SK-N-SH treated with all-trans-retinoic acid at 6 μM for 48 hours (cell line): ENCODE results near the gene BCAR3.

Experiments
- ATAC-seq: fragments of 200-7000 bp; cut with Tn5 transposase; 3 replicates; pipeline ENCODE4 v1.9.1; 2020; ENCODE audit warnings: mild to moderate bottlenecking, moderate library complexity
- ARNTL ChIP-seq: fragments of 450-650 bp; formaldehyde crosslinking; IDR thresholded peaks from 2 replicates; pipeline ENCODE4 v1.5.0; 2020; ENCODE audit warnings: low read depth, mild to moderate bottlenecking, moderate library complexity, borderline replicate concordance
- BACH2 ChIP-seq: fragments of 250-450 bp; sonication (Bioruptor Pico); IDR thresholded peaks from 2 replicates; pipeline ENCODE4 v1.9.0; 2021; ENCODE audit warnings: mild to moderate bottlenecking, borderline replicate concordance
- CSDC2 ChIP-seq: fragments of 250-450 bp; sonication (Bioruptor Pico); IDR thresholded peaks from 2 replicates; pipeline ENCODE4 v1.5.0; 2020; ENCODE audit warnings: mild to moderate bottlenecking, moderate library complexity
- GLIS3 ChIP-seq: fragments of 250-450 bp; sonication (Bioruptor Pico); IDR thresholded peaks from 2 replicates; pipeline ENCODE4 v1.5.0; 2020; ENCODE audit warnings: mild to moderate bottlenecking, moderate library complexity
- OSR1 ChIP-seq: fragments of 250-450 bp; sonication (Bioruptor Pico); IDR thresholded peaks from 2 replicates; pipeline ENCODE4 v1.8.0; 2022; ENCODE audit warnings: moderate library complexity, mild to moderate bottlenecking, inconsistent platforms
- PPARA ChIP-seq: fragments of 250-450 bp; sonication (Bioruptor Pico); IDR thresholded peaks from 2 replicates; pipeline ENCODE4 v1.5.0; 2020; ENCODE audit warnings: mild to moderate bottlenecking, borderline replicate concordance
- RARB ChIP-seq: fragments of 250-450 bp; sonication (Bioruptor Pico); IDR thresholded peaks from 2 replicates; pipeline ENCODE4 v1.8.0; 2021; ENCODE audit warnings: mild to moderate bottlenecking, moderate library complexity
- SNAI2 ChIP-seq: fragments of 250-450 bp; sonication (Bioruptor Pico); IDR thresholded peaks from 2 replicates; pipeline ENCODE4 v1.5.0; 2020; ENCODE audit warnings: mild to moderate bottlenecking, moderate library complexity
- TCF4 ChIP-seq: fragments of 250-450 bp; sonication (Bioruptor Pico); IDR thresholded peaks from 2 replicates; pipeline ENCODE4 v1.8.0; 2021; ENCODE audit warnings: mild to moderate bottlenecking, moderate library complexity, borderline replicate concordance
- TOX ChIP-seq: fragments of 250-450 bp; sonication (Bioruptor Pico); IDR thresholded peaks from 2 replicates; pipeline ENCODE4 v1.8.0; 2021; ENCODE audit warnings: mild to moderate bottlenecking, moderate library complexity, borderline replicate concordance
- ZFP3 ChIP-seq: fragments of 250-450 bp; sonication (Bioruptor Pico); IDR thresholded peaks from 2 replicates; pipeline ENCODE4 v1.5.0; 2020; ENCODE audit warnings: mild to moderate bottlenecking, moderate library complexity
- ZFP30 ChIP-seq: fragments of 450-650 bp; formaldehyde crosslinking; IDR thresholded peaks from 2 replicates; pipeline ENCODE4 v1.5.0; 2022; ENCODE audit warnings: mild to moderate bottlenecking, moderate library complexity
- ZNF565 ChIP-seq: fragments of 450-650 bp; formaldehyde crosslinking; conservative IDR thresholded peaks from 2 replicates; pipeline ENCODE4 v1.5.0; 2020; ENCODE audit warnings: low read depth, mild to moderate bottlenecking, moderate library complexity
- ZNF70 ChIP-seq: fragments of 450-650 bp; formaldehyde crosslinking; IDR thresholded peaks from 2 replicates; pipeline ENCODE4 v1.5.0; 2020; ENCODE audit warnings: mild to moderate bottlenecking, moderate library complexity
- ZNF8 ChIP-seq: fragments of 450-650 bp; formaldehyde crosslinking; IDR thresholded peaks from 2 replicates; pipeline ENCODE4 v1.5.0; 2020; ENCODE audit warnings: mild to moderate bottlenecking, moderate library complexity
- TF ChIP-seq, protein P1 (sequence below): fragments of 250-450 bp; sonication (Bioruptor Pico); IDR thresholded peaks from 2 replicates; pipeline ENCODE4 v1.5.1; 2020; ENCODE audit warnings: low read depth, mild to moderate bottlenecking, moderate library complexity
- TF ChIP-seq, protein P2 (sequence below): fragments of 250-450 bp; sonication (Bioruptor Pico); IDR thresholded peaks from 2 replicates; pipeline ENCODE4 v1.8.0; 2020; ENCODE audit warnings: mild to moderate bottlenecking, moderate library complexity, borderline replicate concordance
- TF ChIP-seq, protein P3 (sequence below): fragments of 250-450 bp; sonication (Bioruptor Pico); IDR thresholded peaks from 2 replicates; pipeline ENCODE4 v1.8.0; 2021; ENCODE audit warnings: low read depth, mild to moderate bottlenecking, moderate library complexity, borderline replicate concordance
- TF ChIP-seq, protein P4 (sequence below): fragments of 250-450 bp; sonication (Bioruptor Pico); IDR thresholded peaks from 2 replicates; pipeline ENCODE4 v1.5.0; 2020; ENCODE audit warnings: mild to moderate bottlenecking, moderate library complexity
- TF ChIP-seq, protein P5 (sequence below): fragments of 250-450 bp; sonication (Bioruptor Pico); IDR thresholded peaks from 2 replicates; pipeline ENCODE4 v1.5.1; 2021; ENCODE audit warnings: mild to moderate bottlenecking, moderate library complexity

Gene BCAR3

DNA sequence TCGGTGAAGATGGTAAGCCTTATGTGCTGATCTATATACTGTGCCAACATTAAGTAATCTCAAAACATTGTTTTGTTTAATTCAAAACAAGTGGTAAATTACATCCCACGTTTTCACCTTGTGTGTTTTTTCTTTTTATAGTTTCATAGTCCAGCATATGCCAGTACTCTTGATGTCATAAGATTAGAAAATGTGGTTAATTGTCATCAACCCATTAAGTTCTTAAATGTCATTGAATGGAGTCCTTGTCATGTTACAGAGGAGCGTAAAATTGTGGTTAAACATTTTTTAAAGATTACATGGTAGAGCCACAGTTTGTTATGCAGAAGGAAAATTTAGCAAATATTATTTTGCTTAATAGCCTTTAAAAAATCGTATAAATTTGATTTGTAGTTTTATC lies 140.6 kb downstream of the BCAR3 start:
- no peak for ATAC-seq
- TF ChIP-seq TOX (CRISPR knock-in tag), result no peak

DNA sequence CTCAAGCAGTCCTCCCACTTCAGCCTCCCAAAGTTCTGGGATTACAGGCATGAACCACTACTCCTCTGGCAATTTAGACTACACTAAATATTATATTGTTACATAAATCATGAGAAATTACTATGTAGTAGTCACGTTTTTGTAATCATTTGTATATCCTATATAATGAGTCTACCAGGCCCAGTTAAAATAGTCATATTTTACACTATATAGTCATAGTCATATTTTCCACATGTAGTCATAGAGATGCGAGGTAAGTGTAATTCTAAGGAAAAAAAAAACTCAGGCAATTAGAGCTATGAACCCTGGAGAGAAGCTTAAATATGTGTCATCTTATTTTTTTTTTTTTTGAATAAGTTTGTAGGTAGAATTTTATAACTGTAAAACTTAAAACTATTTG lies 143.7 kb downstream of the BCAR3 start:
- TF ChIP-seq ZFP3 (no peak), TCF4 (CRISPR knock-in tag) (no peak), SNAI2 (CRISPR knock-in tag) (no peak), RARB (CRISPR knock-in tag) (no peak), ZNF8 (CRISPR knock-in tag) (no peak), ARNTL (no peak), ZFP30 (CRISPR knock-in tag) (no peak), TOX (CRISPR knock-in tag) (no peak), BACH2 (CRISPR knock-in tag) (no peak), GLIS3 (no peak), ZNF70 (CRISPR knock-in tag) (no peak), CSDC2 (CRISPR knock-in tag) (no peak), PPARA (no peak), OSR1 (CRISPR knock-in tag) (no peak), ZNF565 (CRISPR knock-in tag) (no peak)
- TF ChIP-seq, protein P1, sequence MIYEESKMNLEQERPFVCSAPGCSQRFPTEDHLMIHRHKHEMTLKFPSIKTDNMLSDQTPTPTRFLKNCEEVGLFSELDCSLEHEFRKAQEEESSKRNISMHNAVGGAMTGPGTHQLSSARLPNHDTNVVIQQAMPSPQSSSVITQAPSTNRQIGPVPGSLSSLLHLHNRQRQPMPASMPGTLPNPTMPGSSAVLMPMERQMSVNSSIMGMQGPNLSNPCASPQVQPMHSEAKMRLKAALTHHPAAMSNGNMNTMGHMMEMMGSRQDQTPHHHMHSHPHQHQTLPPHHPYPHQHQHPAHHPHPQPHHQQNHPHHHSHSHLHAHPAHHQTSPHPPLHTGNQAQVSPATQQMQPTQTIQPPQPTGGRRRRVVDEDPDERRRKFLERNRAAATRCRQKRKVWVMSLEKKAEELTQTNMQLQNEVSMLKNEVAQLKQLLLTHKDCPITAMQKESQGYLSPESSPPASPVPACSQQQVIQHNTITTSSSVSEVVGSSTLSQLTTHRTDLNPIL, result no peak
- TF ChIP-seq, protein P2, sequence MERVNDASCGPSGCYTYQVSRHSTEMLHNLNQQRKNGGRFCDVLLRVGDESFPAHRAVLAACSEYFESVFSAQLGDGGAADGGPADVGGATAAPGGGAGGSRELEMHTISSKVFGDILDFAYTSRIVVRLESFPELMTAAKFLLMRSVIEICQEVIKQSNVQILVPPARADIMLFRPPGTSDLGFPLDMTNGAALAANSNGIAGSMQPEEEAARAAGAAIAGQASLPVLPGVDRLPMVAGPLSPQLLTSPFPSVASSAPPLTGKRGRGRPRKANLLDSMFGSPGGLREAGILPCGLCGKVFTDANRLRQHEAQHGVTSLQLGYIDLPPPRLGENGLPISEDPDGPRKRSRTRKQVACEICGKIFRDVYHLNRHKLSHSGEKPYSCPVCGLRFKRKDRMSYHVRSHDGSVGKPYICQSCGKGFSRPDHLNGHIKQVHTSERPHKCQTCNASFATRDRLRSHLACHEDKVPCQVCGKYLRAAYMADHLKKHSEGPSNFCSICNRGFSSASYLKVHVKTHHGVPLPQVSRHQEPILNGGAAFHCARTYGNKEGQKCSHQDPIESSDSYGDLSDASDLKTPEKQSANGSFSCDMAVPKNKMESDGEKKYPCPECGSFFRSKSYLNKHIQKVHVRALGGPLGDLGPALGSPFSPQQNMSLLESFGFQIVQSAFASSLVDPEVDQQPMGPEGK (CRISPR knock-in tag), result no peak
- TF ChIP-seq, protein P3, sequence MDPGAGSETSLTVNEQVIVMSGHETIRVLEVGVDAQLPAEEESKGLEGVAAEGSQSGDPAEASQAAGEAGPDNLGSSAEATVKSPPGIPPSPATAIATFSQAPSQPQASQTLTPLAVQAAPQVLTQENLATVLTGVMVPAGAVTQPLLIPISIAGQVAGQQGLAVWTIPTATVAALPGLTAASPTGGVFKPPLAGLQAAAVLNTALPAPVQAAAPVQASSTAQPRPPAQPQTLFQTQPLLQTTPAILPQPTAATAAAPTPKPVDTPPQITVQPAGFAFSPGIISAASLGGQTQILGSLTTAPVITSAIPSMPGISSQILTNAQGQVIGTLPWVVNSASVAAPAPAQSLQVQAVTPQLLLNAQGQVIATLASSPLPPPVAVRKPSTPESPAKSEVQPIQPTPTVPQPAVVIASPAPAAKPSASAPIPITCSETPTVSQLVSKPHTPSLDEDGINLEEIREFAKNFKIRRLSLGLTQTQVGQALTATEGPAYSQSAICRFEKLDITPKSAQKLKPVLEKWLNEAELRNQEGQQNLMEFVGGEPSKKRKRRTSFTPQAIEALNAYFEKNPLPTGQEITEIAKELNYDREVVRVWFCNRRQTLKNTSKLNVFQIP (CRISPR knock-in tag), result no peak
- TF ChIP-seq, protein P4, sequence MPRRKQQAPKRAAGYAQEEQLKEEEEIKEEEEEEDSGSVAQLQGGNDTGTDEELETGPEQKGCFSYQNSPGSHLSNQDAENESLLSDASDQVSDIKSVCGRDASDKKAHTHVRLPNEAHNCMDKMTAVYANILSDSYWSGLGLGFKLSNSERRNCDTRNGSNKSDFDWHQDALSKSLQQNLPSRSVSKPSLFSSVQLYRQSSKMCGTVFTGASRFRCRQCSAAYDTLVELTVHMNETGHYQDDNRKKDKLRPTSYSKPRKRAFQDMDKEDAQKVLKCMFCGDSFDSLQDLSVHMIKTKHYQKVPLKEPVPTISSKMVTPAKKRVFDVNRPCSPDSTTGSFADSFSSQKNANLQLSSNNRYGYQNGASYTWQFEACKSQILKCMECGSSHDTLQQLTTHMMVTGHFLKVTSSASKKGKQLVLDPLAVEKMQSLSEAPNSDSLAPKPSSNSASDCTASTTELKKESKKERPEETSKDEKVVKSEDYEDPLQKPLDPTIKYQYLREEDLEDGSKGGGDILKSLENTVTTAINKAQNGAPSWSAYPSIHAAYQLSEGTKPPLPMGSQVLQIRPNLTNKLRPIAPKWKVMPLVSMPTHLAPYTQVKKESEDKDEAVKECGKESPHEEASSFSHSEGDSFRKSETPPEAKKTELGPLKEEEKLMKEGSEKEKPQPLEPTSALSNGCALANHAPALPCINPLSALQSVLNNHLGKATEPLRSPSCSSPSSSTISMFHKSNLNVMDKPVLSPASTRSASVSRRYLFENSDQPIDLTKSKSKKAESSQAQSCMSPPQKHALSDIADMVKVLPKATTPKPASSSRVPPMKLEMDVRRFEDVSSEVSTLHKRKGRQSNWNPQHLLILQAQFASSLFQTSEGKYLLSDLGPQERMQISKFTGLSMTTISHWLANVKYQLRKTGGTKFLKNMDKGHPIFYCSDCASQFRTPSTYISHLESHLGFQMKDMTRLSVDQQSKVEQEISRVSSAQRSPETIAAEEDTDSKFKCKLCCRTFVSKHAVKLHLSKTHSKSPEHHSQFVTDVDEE (CRISPR knock-in tag), result no peak
- TF ChIP-seq, all 23 proteins: peak for 0
- ATAC-seq, result peak; percentile 54; the same call in 2 of the 3 replicates

DNA sequence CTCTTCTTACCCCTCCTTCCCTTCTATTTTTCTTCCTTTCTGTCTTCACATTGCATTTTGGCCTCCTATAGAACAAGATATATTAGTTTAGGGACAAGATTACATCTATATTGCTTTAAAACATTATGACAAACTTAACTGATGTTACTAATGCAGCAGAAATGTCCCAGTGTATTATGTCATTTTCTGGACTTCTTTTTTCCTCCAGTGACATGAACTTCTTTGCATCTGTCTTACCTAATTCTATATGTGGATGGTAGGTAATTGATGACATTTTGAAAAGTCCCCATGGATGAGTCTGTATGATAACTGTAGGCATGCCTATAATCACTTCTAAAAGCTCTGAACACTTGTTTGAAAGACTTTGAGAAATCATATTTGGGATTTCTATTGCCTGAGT lies 144.2 kb downstream of the BCAR3 start:
- TF ChIP-seq SNAI2 (CRISPR knock-in tag) (no peak), ZNF8 (CRISPR knock-in tag) (no peak)
- TF ChIP-seq, protein P5, sequence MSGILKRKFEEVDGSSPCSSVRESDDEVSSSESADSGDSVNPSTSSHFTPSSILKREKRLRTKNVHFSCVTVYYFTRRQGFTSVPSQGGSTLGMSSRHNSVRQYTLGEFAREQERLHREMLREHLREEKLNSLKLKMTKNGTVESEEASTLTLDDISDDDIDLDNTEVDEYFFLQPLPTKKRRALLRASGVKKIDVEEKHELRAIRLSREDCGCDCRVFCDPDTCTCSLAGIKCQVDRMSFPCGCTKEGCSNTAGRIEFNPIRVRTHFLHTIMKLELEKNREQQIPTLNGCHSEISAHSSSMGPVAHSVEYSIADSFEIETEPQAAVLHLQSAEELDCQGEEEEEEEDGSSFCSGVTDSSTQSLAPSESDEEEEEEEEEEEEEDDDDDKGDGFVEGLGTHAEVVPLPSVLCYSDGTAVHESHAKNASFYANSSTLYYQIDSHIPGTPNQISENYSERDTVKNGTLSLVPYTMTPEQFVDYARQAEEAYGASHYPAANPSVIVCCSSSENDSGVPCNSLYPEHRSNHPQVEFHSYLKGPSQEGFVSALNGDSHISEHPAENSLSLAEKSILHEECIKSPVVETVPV, result no peak
- TF ChIP-seq, protein P1, result 0 out of 2 replicates have a peak, but pooled peaks have one; percentile 16
- no peak for ATAC-seq
